ENCODE measurements around the gene ATP6V0C.
A peak's percentile ranks its signal among the peaks of the same experiment; 100 is the strongest.

The ATP6V0C gene

GRCh38 chr16:2482249-2482648 lies 31.5 kb upstream of the ATP6V0C start:
- Histone ChIP-seq H3K4me3 (peak overlapping the region; percentile 48), H3K27ac (peak overlapping the region in 1 of 2 donors; percentile 72)
- TF ChIP-seq CTCF (IDR thresholded peaks at IDR 0.05) = no peak
- no peak for DNase-seq (ENCODE audit: low spot score)

DNA sequence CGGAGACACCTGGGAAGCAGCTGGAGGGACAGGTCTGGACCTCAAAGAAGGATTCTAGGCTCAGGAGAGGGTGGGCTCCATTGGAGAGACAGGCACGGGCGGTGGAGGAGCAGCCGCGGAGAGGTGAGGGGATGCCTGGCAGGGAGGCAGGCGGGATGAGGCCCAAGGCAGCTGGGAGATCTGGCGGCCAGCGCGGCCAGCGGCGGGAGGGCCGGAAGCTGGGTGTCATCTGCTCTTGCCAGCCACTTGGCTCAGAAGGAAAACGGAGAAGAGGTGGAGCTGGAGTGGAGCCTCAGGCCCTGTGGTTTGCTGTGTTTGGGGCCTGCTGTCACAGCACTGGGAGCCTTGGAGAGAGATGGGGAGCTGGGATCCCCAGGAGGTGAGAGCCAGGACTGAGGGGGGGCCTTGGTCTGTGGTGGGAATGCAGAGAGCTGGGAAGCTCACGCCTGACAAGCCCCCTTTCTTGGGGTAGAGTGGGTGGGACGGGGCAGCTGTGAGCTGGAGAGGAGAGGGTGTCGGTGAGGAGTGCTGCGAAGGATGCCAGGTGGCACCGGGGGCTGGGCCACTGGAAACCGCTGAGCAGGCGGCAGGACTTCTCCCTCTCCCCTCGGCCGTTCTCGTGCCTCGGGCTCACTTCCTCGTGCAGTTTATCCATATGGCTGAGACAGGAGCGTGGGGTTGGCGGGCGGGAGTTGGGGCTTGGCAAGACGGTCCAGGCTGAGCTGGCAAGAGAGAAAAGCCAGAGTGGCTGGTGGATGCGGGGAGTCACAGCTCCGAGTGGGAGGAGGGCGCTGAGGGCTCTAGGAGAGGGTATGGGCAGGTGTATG lies 30.8 kb upstream of the ATP6V0C start:
- TF ChIP-seq CTCF (IDR thresholded peaks at IDR 0.05) = no peak
- DNase-seq (ENCODE audit: low spot score) = no peak
- Histone ChIP-seq H3K27ac (peak overlapping the region in 1 of 2 donors; percentile 72), H3K4me3 (peak overlapping the region; percentile 48)

DNA sequence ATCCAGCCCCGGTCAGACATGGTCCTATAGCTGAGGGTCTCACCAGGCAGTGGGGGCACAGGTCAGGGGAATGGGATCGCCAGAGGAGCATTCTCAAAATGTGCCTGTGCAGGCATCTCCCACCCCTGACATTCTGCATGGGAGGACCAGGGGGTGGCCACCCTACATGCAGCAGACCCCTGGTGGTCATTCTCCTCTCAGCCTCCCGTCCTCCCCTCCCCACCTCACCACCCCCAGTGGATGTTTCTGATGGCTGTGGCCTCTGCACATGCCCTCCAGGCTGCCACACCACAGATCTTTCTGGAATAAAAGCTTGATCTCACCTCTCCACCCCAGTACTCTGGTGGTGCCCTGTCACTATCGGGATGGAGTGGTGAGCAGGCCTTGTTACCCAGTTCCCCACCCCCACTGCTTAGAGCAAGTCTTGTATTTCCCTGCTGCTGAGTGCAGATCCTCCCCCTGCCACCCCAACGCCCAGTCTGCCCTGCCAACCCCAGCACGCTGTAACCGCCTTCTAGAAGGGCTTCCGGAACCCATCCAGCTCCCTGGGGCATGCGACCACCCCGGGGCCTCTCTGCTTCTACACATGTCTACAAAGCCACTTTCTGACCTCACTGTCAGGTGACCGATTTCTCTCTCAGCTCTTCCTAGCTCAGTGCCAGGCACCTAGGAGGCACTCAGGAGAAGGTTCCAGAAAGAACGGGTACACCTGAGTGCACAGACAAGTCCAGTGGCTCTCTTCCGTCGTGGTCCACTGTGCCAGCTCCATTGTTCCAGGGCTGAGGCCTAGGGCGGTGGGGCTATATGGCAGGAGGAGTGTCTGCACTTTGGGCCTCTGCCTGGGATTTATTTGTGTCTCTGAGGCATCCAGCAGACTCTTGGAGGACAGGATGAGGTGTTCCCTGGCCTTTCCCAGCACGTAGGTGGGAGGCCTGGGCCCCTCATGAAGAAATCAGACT lies 29.5 kb upstream of the ATP6V0C start:
- no peak for DNase-seq (ENCODE audit: low spot score)
- TF ChIP-seq CTCF (IDR thresholded peaks at IDR 0.05) = no peak
- no peak overlapping the region for H3K27ac ChIP-seq
- H3K4me3 ChIP-seq = no peak overlapping the region

- DNase-seq (ENCODE audit: low spot score) = no peak
- Histone ChIP-seq H3K27ac (no peak overlapping the region), H3K4me3 (no peak overlapping the region)
- TF ChIP-seq CTCF (IDR thresholded peaks at IDR 0.05) = no peak
These were observed 28.7 kb upstream of the ATP6V0C start for GRCh38 chr16:2484898-2485508.

GRCh38 chr16:2485811-2486507 lies 27.8 kb upstream of the ATP6V0C start:
- no peak for TF ChIP-seq CTCF (IDR thresholded peaks at IDR 0.05)
- no peak overlapping the region for H3K27ac ChIP-seq
- DNase-seq (ENCODE audit: low spot score) = no peak
- H3K4me3 ChIP-seq = no peak overlapping the region

- no peak for DNase-seq (ENCODE audit: low spot score)
- TF ChIP-seq CTCF (IDR thresholded peaks at IDR 0.05) = no peak
- Histone ChIP-seq H3K27ac (no peak overlapping the region), H3K4me3 (no peak overlapping the region)
These were observed 26.9 kb upstream of the ATP6V0C start for GRCh38 chr16:2486645-2487516.

All from coronary artery (tissue), 2 donors.